KMS-11 (cell line): Measurements from ENCODE around the gene PKHD1.

Experiments
- H2AFZ ChIP-seq: fragments of 200-600 bp; sonication (generic); 2 replicates; pipeline ENCODE4 v1.6.1; 2016; ENCODE audit warnings: antibody characterized with exemption, mixed run types, low read depth
- H3K27ac ChIP-seq: fragments of 200-600 bp; sonication (generic); 2 replicates; pipeline ENCODE4 v1.6.1; 2016; ENCODE audit warnings: mild to moderate bottlenecking, mixed run types
- H3K27me3 ChIP-seq: fragments of 200-600 bp; sonication (generic); 2 replicates; pipeline ENCODE4 v1.6.1; 2017; ENCODE audit warnings: mild to moderate bottlenecking, low read depth, mixed run types, moderate library complexity; ENCODE audit not compliant: insufficient read depth
- H3K36me3 ChIP-seq: fragments of 200-600 bp; sonication (generic); 2 replicates; pipeline ENCODE4 v1.6.1; 2017; ENCODE audit warnings: mild to moderate bottlenecking, mixed run types; ENCODE audit not compliant: insufficient read depth
- H3K4me1 ChIP-seq: fragments of 200-600 bp; sonication (generic); 2 replicates; pipeline ENCODE4 v1.6.1; 2016; ENCODE audit warnings: mild to moderate bottlenecking, low read depth, mixed run types; ENCODE audit not compliant: poor library complexity, severe bottlenecking
- H3K4me2 ChIP-seq: fragments of 200-600 bp; sonication (generic); 2 replicates; pipeline ENCODE4 v1.7.0; 2016; ENCODE audit warnings: mild to moderate bottlenecking, mixed run types
- H3K4me3 ChIP-seq: fragments of 200-600 bp; sonication (generic); IDR thresholded peaks from 2 replicates; pipeline ENCODE4 v1.6.1; 2017; ENCODE audit warnings: low read depth, low read length, mixed read lengths; ENCODE audit not compliant: insufficient read depth
- H3K79me2 ChIP-seq: fragments of 200-600 bp; sonication (generic); 2 replicates; pipeline ENCODE4 v1.6.1; 2016; ENCODE audit warnings: low read depth, mixed run types; ENCODE audit not compliant: insufficient read depth
- H3K9ac ChIP-seq: fragments of 200-600 bp; sonication (generic); 2 replicates; pipeline ENCODE4 v1.6.1; 2016; ENCODE audit warnings: mild to moderate bottlenecking, mixed run types
- H4K20me1 ChIP-seq: fragments of 200-600 bp; sonication (generic); 2 replicates; pipeline ENCODE4 v1.6.1; 2016; ENCODE audit warnings: mild to moderate bottlenecking, mixed run types; ENCODE audit not compliant: insufficient read depth
- TF ChIP-seq, protein P1 (sequence below): fragments of 200-600 bp; sonication (generic); conservative IDR thresholded peaks from 2 replicates; pipeline ENCODE4 v1.6.1; 2017; ENCODE audit warnings: low read depth, mild to moderate bottlenecking, antibody characterized with exemption, low read length, moderate library complexity, mixed read lengths

PKHD1 gene

DNA sequence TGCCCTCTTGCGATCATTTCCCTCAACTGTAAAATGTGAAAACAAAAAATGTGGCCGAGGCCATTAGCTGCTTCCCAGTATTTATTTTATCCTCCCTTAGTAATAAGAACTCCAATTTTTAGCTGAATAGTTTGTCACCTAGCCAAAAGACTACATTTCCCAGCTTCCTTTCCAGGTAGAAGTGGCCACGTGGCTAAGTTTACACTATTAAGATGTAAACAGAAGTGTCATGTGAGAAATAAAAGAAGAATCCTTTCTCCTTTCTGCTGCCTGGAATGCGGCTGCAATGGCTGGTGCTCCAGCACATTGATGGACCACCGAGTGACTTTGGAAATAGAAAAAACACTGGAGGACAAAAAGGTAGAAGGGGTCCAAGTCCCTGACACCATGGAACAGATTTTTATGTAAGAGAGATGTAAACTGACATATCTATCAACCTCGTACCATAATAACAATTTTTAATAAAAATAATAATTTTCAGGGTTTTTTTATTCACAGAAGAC is 268.8 kb downstream of the PKHD1 start:
- Histone ChIP-seq H3K27ac (no peak overlapping the region), H4K20me1 (no peaks in the 10 kb centered on the region), H3K27me3 (no peaks in the 10 kb centered on the region), H3K4me2 (no peak overlapping the region), H3K4me1 (no peaks in the 10 kb centered on the region), H3K79me2 (no peaks in the 10 kb centered on the region), H3K4me3 (no peak overlapping the region), H2AFZ (no peak overlapping the region), H3K36me3 (no peaks in the 10 kb centered on the region), H3K9ac (no peak overlapping the region)
- TF ChIP-seq, protein P1, sequence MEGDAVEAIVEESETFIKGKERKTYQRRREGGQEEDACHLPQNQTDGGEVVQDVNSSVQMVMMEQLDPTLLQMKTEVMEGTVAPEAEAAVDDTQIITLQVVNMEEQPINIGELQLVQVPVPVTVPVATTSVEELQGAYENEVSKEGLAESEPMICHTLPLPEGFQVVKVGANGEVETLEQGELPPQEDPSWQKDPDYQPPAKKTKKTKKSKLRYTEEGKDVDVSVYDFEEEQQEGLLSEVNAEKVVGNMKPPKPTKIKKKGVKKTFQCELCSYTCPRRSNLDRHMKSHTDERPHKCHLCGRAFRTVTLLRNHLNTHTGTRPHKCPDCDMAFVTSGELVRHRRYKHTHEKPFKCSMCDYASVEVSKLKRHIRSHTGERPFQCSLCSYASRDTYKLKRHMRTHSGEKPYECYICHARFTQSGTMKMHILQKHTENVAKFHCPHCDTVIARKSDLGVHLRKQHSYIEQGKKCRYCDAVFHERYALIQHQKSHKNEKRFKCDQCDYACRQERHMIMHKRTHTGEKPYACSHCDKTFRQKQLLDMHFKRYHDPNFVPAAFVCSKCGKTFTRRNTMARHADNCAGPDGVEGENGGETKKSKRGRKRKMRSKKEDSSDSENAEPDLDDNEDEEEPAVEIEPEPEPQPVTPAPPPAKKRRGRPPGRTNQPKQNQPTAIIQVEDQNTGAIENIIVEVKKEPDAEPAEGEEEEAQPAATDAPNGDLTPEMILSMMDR = no peak

DNA sequence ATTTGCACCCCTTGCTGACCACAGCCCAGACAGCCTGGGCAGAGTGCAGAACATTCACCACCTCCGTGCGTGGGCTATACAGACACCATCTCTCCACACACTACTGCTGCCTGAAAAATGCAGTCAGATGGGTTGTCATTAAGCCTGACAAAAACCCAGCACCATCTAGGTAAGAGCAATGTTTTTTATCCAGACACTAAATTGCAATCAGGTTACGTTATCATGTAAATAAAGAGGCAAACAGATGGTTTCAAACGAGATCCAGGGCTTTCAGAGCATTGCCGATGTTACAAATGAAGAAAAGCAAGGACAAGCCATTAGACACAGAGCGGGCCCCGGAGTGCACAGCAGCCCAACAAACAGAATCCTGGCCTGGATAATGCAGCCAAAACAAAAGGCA is 269.6 kb downstream of the PKHD1 start:
- Histone ChIP-seq H3K79me2 (no peaks in the 10 kb centered on the region), H3K9ac (no peak overlapping the region), H2AFZ (no peak overlapping the region), H3K27ac (no peak overlapping the region), H3K27me3 (no peaks in the 10 kb centered on the region), H3K4me2 (no peak overlapping the region), H4K20me1 (no peaks in the 10 kb centered on the region), H3K4me1 (no peaks in the 10 kb centered on the region), H3K36me3 (no peaks in the 10 kb centered on the region), H3K4me3 (no peak overlapping the region)
- TF ChIP-seq, protein P1 = no peak

DNA sequence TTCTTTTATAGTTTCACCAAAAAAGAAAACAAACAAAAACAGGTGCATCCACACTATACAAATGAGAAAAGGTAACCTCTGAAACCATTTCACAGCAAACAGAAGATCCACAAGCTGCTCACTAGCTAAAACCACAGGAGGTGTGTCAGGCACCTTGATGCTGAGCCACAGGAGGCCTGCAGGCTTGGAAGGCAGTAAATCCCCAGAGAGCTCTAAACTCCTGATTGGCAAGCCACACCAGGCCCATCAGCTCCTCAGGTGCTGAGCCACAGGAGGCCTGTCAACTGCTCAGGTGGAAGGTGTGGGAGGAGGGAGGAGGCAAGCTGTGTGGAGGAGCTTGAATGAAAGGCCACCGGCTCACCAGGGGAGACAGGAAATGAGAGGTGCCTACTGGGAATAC is 273.0 kb downstream of the PKHD1 start:
- H3K27ac ChIP-seq = no peak overlapping the region
- no peaks in the 10 kb centered on the region for H4K20me1 ChIP-seq
- no peaks in the 10 kb centered on the region for H3K27me3 ChIP-seq
- no peak overlapping the region for H3K4me3 ChIP-seq
- no peak overlapping the region for H2AFZ ChIP-seq
- no peak overlapping the region for H3K9ac ChIP-seq
- H3K4me2 ChIP-seq = no peak overlapping the region
- no peaks in the 10 kb centered on the region for H3K79me2 ChIP-seq
- no peaks in the 10 kb centered on the region for H3K36me3 ChIP-seq
- TF ChIP-seq, protein P1 = no peak
- H3K4me1 ChIP-seq = no peaks in the 10 kb centered on the region

DNA sequence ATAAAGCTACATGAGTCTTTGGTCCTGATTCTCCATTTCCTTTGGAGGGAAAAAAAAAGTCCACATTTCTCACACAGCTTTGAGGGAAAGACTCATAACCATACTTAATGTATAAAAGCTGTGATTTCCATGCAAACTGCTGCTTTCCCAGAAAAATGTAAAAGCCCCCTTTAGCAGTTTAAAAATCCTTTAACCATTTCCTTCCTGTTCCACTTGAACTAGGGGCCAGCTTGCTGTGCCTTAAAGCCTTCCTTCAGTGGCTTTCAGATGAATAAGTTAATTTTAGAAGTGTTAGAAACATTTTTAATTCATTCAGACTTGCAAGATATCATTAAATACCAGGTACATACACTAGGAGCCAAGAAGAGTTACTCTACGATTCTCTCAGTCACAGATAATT is 273.5 kb downstream of the PKHD1 start:
- TF ChIP-seq, protein P1 = no peak
- H3K27ac ChIP-seq = no peak overlapping the region
- H3K36me3 ChIP-seq = no peaks in the 10 kb centered on the region
- no peak overlapping the region for H3K4me3 ChIP-seq
- no peaks in the 10 kb centered on the region for H3K27me3 ChIP-seq
- H3K4me2 ChIP-seq = no peak overlapping the region
- no peaks in the 10 kb centered on the region for H3K79me2 ChIP-seq
- no peaks in the 10 kb centered on the region for H4K20me1 ChIP-seq
- H3K4me1 ChIP-seq = no peaks in the 10 kb centered on the region
- H3K9ac ChIP-seq = no peak overlapping the region
- H2AFZ ChIP-seq = no peak overlapping the region
